Endometrial microvascular endothelial cells (primary cell): ENCODE data around the gene ZDHHC4. TPM values are rescaled to one million over a fixed set of nuclear protein-coding genes. Genes with fewer than 3 reads are reported as not detected.
"Not testable (repeated sequence)": the region's sequence is repeated elsewhere in the genome, so short reads cannot be mapped to it uniquely, and the experiment has no call there.

Experiments used
- in situ Hi-C: cut with HindIII; loops from 2 replicates; pipeline ENCODE4 v1.10.0; 2017; ENCODE audit warnings: low sequenced_read_pairs, low pct_unique_long_range_greater_than_20kb; ENCODE audit errors: inconsistent ontology term
- total RNA-seq: library from RNA; depleted of rRNA; stranded (reverse); fragments of >200 nt; gene quantifications from one replicate; pipeline ENCODE4 v1.2.3, GENCODE V29; 2015; ENCODE audit errors: inconsistent ontology term

Gene ZDHHC4
- total RNA-seq, 1 donor from 2014 or later, result 29.8 TPM

- in situ Hi-C loops, result no loop called here
These were observed 21.1 kb upstream of the ZDHHC4 start for GRCh38 chr7:6556196-6556595.

- in situ Hi-C loops, result no loop called here
These were observed 18.4 kb upstream of the ZDHHC4 start for GRCh38 chr7:6558837-6559236.

GRCh38 chr7:6559896-6560295 lies 17.4 kb upstream of the ZDHHC4 start:
- in situ Hi-C loops, result no loop called here

- in situ Hi-C loops, result no loop called here
These were observed 15.1 kb upstream of the ZDHHC4 start for GRCh38 chr7:6562106-6562505.

GRCh38 chr7:6563936-6564770 lies 13.1 kb upstream of the ZDHHC4 start:
- in situ Hi-C loops, result no loop called here

GRCh38 chr7:6565655-6566054 lies 11.6 kb upstream of the ZDHHC4 start:
- in situ Hi-C loops, result no loop called here

- in situ Hi-C loops, result no loop called here
These were observed 9.4 kb upstream of the ZDHHC4 start for GRCh38 chr7:6567886-6568285.

- in situ Hi-C loops, result no loop called here
These were observed 6.0 kb upstream of the ZDHHC4 start for GRCh38 chr7:6571160-6571779.

- in situ Hi-C loops, result no loop called here
These were observed 1.8 kb upstream of the ZDHHC4 start for GRCh38 chr7:6575281-6576023.

GRCh38 chr7:6576024-6576866 lies 1.0 kb upstream of the ZDHHC4 start:
- in situ Hi-C loops, result no loop called here

GRCh38 chr7:6576867-6577368 lies 336 bp upstream of the ZDHHC4 start:
- in situ Hi-C loops, result not testable (repeated sequence)

GRCh38 chr7:6578114-6579084 lies 1.1 kb downstream of the ZDHHC4 start:
- in situ Hi-C loops, result no loop called here

- in situ Hi-C loops, result no loop called here
These were observed 2.2 kb downstream of the ZDHHC4 start for GRCh38 chr7:6579446-6579845.

GRCh38 chr7:6585746-6586432 lies 8.6 kb downstream of the ZDHHC4 start:
- in situ Hi-C loops, result not testable (repeated sequence)

- in situ Hi-C loops, result no loop called here
These were observed 11.3 kb downstream of the ZDHHC4 start for GRCh38 chr7:6588566-6588965.

- in situ Hi-C loops, result no loop called here
These were observed 12.0 kb downstream of the ZDHHC4 start for GRCh38 chr7:6589151-6589828.
